HEK293 (cell line): ENCODE measurements around the gene DCHS2.

Experiments used
- CTCF ChIA-PET: fragments of 350-600 bp; formaldehyde crosslinking; extraction: SDS; loops from one replicate; lab custom pipeline; 2021; ENCODE audit warnings: antibody characterized with exemption; lab: Yijun Ruan, JAX
- POLR2A ChIA-PET: fragments of 300-600 bp; formaldehyde crosslinking; extraction: SDS; loops from one replicate; lab custom pipeline; 2020; ENCODE audit warnings: antibody characterized with exemption, inconsistent platforms; lab: Yijun Ruan, JAX
- H3K27ac ChIP-seq: fragments of 200-500 bp; sonication (Bioruptor generic); 2 replicates; pipeline ENCODE4 v1.5.1; 2014; ENCODE audit warnings: low read depth, low read length, control low read depth, inconsistent platforms; ENCODE audit errors: extremely low read depth
- H3K36me3 ChIP-seq, 2 experiments: fragments of 200-500 bp in 1 of 2; sonication (Bioruptor generic) in 1 of 2; 1 replicate in 1 of 2; 2 replicates in 1 of 2; pipeline ENCODE4 v1.5.1; 2014 to 2017; ENCODE audit warnings: inconsistent platforms in 2 of 2, low read length in 2 of 2; ENCODE audit not compliant: control insufficient read depth in 2 of 2, insufficient read depth in 1 of 2
- H3K4me1 ChIP-seq: fragments of 200-500 bp; sonication (Bioruptor generic); 2 replicates; pipeline ENCODE4 v1.5.1; 2014; ENCODE audit warnings: mild to moderate bottlenecking, low read length, inconsistent platforms; ENCODE audit not compliant: control insufficient read depth, insufficient read depth
- H3K4me3 ChIP-seq: 2 replicates; pipeline ENCODE4 v1.5.1; 2011; ENCODE audit warnings: low read depth, mild to moderate bottlenecking, control low read depth, low read length, moderate library complexity
- H3K9me3 ChIP-seq: fragments of 200-500 bp; sonication (Bioruptor generic); 2 replicates; pipeline ENCODE4 v1.5.1; 2014; ENCODE audit warnings: low read depth, low read length, inconsistent platforms; ENCODE audit not compliant: control insufficient read depth, insufficient read depth
- GLI2 ChIP-seq: fragments of 450-650 bp; formaldehyde crosslinking; IDR thresholded peaks from 2 replicates; pipeline ENCODE4; 2017; ENCODE audit warnings: missing biosample characterization, missing genetic modification characterization, low read depth, borderline replicate concordance
- HOXD13 ChIP-seq: sonication (generic); formaldehyde crosslinking; IDR thresholded peaks from 2 replicates; pipeline ENCODE4 v1.8.0; 2022; ENCODE audit warnings: missing genetic modification reagents, borderline replicate concordance
- IKZF3 ChIP-seq: fragments of 450-650 bp; IDR thresholded peaks from 2 replicates; pipeline ENCODE4 v1.5.0; 2018; ENCODE audit warnings: missing biosample characterization, mild to moderate bottlenecking, missing genetic modification characterization, moderate library complexity
- MZF1 ChIP-seq: fragments of 450-650 bp; formaldehyde crosslinking; IDR thresholded peaks from 2 replicates; pipeline ENCODE4 v1.5.1; 2017; ENCODE audit warnings: missing biosample characterization, missing genetic modification characterization, borderline replicate concordance
- PRDM1 ChIP-seq: fragments of 450-650 bp; formaldehyde crosslinking; IDR thresholded peaks from 2 replicates; pipeline ENCODE4; 2016; ENCODE audit warnings: missing biosample characterization, missing genetic modification characterization
- ZBTB1 ChIP-seq: fragments of 450-650 bp; formaldehyde crosslinking; IDR thresholded peaks from 2 replicates; pipeline ENCODE4 v1.5.1; 2016; ENCODE audit warnings: missing biosample characterization, missing genetic modification characterization
- ZBTB17 ChIP-seq: fragments of 450-650 bp; formaldehyde crosslinking; IDR thresholded peaks from 2 replicates; pipeline ENCODE4 v1.5.1; 2016; ENCODE audit warnings: missing biosample characterization, missing genetic modification characterization
- ZNF2 ChIP-seq: fragments of 450-650 bp; formaldehyde crosslinking; IDR thresholded peaks from 2 replicates; pipeline ENCODE4 v1.5.1; 2016; ENCODE audit warnings: missing biosample characterization, missing genetic modification characterization
- ZNF221 ChIP-seq: fragments of 450-650 bp; formaldehyde crosslinking; IDR thresholded peaks from 2 replicates; pipeline ENCODE4 v1.5.1; 2017; ENCODE audit warnings: missing biosample characterization, missing genetic modification characterization, borderline replicate concordance
- ZNF24 ChIP-seq: fragments of 450-650 bp; formaldehyde crosslinking; IDR thresholded peaks from 2 replicates; pipeline ENCODE4 v1.5.1; 2016; ENCODE audit warnings: missing biosample characterization, missing genetic modification characterization
- ZNF311 ChIP-seq: fragments of 450-650 bp; formaldehyde crosslinking; IDR thresholded peaks from 2 replicates; pipeline ENCODE4 v1.5.1; 2017; ENCODE audit warnings: missing biosample characterization, missing genetic modification characterization, borderline replicate concordance
- ZNF350 ChIP-seq: fragments of 450-650 bp; formaldehyde crosslinking; IDR thresholded peaks from 2 replicates; pipeline ENCODE4 v1.5.0; 2017; ENCODE audit warnings: missing biosample characterization, mild to moderate bottlenecking, missing genetic modification characterization
- ZNF48 ChIP-seq: fragments of 450-650 bp; formaldehyde crosslinking; IDR thresholded peaks from 2 replicates; pipeline ENCODE4 v1.5.1; 2016; ENCODE audit warnings: missing biosample characterization, missing genetic modification characterization
- ZNF514 ChIP-seq: fragments of 450-650 bp; formaldehyde crosslinking; IDR thresholded peaks from 2 replicates; pipeline ENCODE4 v1.5.1; 2016; ENCODE audit warnings: missing biosample characterization, missing genetic modification characterization
- ZNF561 ChIP-seq: fragments of 450-650 bp; IDR thresholded peaks from 2 replicates; pipeline ENCODE4 v1.5.1; 2018; ENCODE audit warnings: missing biosample characterization, missing genetic modification characterization, borderline replicate concordance
- ZNF571 ChIP-seq: fragments of 450-650 bp; formaldehyde crosslinking; IDR thresholded peaks from 2 replicates; pipeline ENCODE4 v1.5.0; 2017; ENCODE audit warnings: missing biosample characterization, missing genetic modification characterization
- ZNF624 ChIP-seq: fragments of 450-650 bp; formaldehyde crosslinking; IDR thresholded peaks from 2 replicates; pipeline ENCODE4 v1.5.1; 2017; ENCODE audit warnings: missing biosample characterization, missing genetic modification characterization
- ZNF777 ChIP-seq: fragments of 450-650 bp; formaldehyde crosslinking; IDR thresholded peaks from 2 replicates; pipeline ENCODE4 v1.5.1; 2017; ENCODE audit warnings: missing biosample characterization, missing genetic modification characterization, borderline replicate concordance
- ZNF830 ChIP-seq: fragments of 450-650 bp; IDR thresholded peaks from 2 replicates; pipeline ENCODE4 v1.5.0; 2018; ENCODE audit warnings: missing biosample characterization, missing genetic modification characterization, low read depth, mild to moderate bottlenecking, moderate library complexity
- ZNF843 ChIP-seq: fragments of 450-650 bp; formaldehyde crosslinking; IDR thresholded peaks from 2 replicates; pipeline ENCODE4 v1.5.1; 2016; ENCODE audit warnings: missing biosample characterization, missing genetic modification characterization
- ZSCAN23 ChIP-seq: fragments of 450-650 bp; formaldehyde crosslinking; IDR thresholded peaks from 2 replicates; pipeline ENCODE4 v1.5.1; 2016; ENCODE audit warnings: missing biosample characterization, missing genetic modification characterization
- TF ChIP-seq, protein P1 (sequence below): fragments of 450-650 bp; formaldehyde crosslinking; IDR thresholded peaks from 2 replicates; pipeline ENCODE4 v1.5.1; 2017; ENCODE audit warnings: missing biosample characterization, missing genetic modification characterization
- TF ChIP-seq, protein P2 (sequence below): fragments of 450-650 bp; formaldehyde crosslinking; IDR thresholded peaks from 2 replicates; pipeline ENCODE4 v1.5.1; 2016; ENCODE audit warnings: missing biosample characterization, missing genetic modification characterization
- TF ChIP-seq, protein P3 (sequence below): fragments of 450-650 bp; formaldehyde crosslinking; IDR thresholded peaks from 2 replicates; pipeline ENCODE4 v1.5.1; 2016; ENCODE audit warnings: missing biosample characterization, missing genetic modification characterization
- TF ChIP-seq, protein P4 (sequence below): fragments of 450-650 bp; formaldehyde crosslinking; IDR thresholded peaks from 2 replicates; pipeline ENCODE4 v1.5.1; 2016; ENCODE audit warnings: missing biosample characterization, missing genetic modification characterization
- TF ChIP-seq, protein P5 (sequence below): fragments of 450-650 bp; formaldehyde crosslinking; IDR thresholded peaks from 2 replicates; pipeline ENCODE4; 2016; ENCODE audit warnings: missing biosample characterization, missing genetic modification characterization

Gene DCHS2

DNA sequence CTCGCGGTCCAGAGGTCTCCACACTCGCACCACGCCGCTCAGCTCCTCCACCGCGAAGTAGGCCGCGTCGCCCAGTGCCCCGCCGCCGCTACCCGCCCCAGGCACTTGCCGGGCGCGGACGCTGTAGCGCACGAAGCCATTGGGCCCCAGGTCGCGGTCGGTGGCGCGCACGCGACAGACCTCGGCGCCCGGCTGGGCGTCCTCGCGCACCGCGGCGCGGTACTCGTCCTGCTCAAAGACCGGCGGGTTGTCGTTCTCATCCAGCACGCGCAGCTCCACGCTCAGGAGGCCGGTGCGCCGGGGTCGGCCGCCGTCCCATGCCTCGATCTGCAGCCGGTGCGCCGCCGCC is 1.4 kb downstream of the DCHS2 start (continued):
- TF ChIP-seq, protein P1, sequence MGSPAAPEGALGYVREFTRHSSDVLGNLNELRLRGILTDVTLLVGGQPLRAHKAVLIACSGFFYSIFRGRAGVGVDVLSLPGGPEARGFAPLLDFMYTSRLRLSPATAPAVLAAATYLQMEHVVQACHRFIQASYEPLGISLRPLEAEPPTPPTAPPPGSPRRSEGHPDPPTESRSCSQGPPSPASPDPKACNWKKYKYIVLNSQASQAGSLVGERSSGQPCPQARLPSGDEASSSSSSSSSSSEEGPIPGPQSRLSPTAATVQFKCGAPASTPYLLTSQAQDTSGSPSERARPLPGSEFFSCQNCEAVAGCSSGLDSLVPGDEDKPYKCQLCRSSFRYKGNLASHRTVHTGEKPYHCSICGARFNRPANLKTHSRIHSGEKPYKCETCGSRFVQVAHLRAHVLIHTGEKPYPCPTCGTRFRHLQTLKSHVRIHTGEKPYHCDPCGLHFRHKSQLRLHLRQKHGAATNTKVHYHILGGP = no peak
- TF ChIP-seq ZNF843 (tag by site-specific recombination) (no peak), ZNF221 (no peak), ZNF24 (tag by site-specific recombination) (no peak), MZF1 (tag by site-specific recombination) (no peak), ZNF830 (no peak), ZBTB1 (tag by site-specific recombination) (no peak), ZNF48 (tag by site-specific recombination) (no peak), ZNF561 (tag by site-specific recombination) (no peak), ZSCAN23 (tag by site-specific recombination) (no peak)
- TF ChIP-seq, protein P2, sequence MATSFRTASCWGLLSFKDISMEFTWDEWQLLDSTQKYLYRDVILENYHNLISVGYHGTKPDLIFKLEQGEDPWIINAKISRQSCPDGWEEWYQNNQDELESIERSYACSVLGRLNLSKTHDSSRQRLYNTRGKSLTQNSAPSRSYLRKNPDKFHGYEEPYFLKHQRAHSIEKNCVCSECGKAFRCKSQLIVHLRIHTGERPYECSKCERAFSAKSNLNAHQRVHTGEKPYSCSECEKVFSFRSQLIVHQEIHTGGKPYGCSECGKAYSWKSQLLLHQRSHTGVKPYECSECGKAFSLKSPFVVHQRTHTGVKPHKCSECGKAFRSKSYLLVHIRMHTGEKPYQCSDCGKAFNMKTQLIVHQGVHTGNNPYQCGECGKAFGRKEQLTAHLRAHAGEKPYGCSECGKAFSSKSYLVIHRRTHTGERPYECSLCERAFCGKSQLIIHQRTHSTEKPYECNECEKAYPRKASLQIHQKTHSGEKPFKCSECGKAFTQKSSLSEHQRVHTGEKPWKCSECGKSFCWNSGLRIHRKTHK (tag by site-specific recombination) = no peak
- TF ChIP-seq, protein P3, sequence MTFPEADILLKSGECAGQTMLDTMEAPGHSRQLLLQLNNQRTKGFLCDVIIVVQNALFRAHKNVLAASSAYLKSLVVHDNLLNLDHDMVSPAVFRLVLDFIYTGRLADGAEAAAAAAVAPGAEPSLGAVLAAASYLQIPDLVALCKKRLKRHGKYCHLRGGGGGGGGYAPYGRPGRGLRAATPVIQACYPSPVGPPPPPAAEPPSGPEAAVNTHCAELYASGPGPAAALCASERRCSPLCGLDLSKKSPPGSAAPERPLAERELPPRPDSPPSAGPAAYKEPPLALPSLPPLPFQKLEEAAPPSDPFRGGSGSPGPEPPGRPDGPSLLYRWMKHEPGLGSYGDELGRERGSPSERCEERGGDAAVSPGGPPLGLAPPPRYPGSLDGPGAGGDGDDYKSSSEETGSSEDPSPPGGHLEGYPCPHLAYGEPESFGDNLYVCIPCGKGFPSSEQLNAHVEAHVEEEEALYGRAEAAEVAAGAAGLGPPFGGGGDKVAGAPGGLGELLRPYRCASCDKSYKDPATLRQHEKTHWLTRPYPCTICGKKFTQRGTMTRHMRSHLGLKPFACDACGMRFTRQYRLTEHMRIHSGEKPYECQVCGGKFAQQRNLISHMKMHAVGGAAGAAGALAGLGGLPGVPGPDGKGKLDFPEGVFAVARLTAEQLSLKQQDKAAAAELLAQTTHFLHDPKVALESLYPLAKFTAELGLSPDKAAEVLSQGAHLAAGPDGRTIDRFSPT = no peak

DNA sequence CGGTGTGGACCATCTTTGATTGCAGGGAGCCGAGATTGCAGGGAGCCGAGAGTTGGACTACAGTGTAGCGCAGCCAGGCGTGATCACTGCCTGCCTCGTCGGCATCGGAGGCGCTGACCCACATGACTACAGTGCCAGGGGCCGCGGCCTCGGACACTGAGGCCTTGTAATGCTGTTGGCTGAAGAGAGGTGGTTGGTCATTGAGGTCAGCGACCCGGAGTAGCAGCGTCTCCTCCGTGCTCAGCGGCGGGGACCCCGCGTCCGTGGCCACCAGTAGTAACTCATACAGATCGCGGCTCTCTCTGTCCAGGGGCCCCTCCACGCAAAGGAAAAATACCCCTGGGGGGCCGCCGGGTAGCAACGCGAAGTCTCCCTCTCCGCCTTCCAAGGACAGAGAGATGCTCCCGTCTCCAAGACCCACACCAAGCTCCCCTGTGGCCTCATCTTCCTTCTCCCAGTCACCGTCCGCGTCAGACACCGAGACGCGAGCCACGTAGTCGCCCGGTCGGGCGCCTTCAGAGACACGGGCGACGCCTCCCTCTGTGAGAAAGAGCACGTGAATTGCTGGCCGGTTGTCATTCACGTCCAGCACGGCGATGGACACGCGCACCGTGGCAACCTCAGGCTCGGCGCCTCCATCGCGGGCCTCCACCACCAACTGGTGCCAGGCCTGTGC is 1.9 kb downstream of the DCHS2 start:
- Histone ChIP-seq H3K27ac (no peak overlapping the region), H3K4me3 (no peak overlapping the region), H3K36me3 (no peaks in the 10 kb centered on the region), H3K4me1 (no peaks in the 10 kb centered on the region), H3K9me3 (no peaks in the 10 kb centered on the region)
- POLR2A ChIA-PET = no interaction called here
- no peak for TF ChIP-seq ZNF2 (tag by site-specific recombination)
- TF ChIP-seq PRDM1 = no peak
- no peak for TF ChIP-seq ZNF624 (tag by site-specific recombination)
- TF ChIP-seq ZNF311 (tag by site-specific recombination) = no peak
- no peak for TF ChIP-seq ZNF514 (tag by site-specific recombination)
- no peak for TF ChIP-seq HOXD13 (CRISPR knock-in tag)
- no peak for TF ChIP-seq ZNF350 (tag by site-specific recombination)
- no peak for TF ChIP-seq ZBTB17 (tag by site-specific recombination)
- no peak for TF ChIP-seq ZNF777 (tag by site-specific recombination)
- TF ChIP-seq, protein P4, sequence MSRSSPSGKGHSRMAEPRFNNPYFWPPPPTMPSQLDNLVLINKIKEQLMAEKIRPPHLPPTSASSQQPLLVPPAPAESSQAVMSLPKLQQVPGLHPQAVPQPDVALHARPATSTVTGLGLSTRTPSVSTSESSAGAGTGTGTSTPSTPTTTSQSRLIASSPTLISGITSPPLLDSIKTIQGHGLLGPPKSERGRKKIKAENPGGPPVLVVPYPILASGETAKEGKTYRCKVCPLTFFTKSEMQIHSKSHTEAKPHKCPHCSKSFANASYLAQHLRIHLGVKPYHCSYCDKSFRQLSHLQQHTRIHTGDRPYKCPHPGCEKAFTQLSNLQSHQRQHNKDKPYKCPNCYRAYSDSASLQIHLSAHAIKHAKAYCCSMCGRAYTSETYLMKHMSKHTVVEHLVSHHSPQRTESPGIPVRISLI = no peak
- no peak for TF ChIP-seq GLI2
- no peak for TF ChIP-seq ZNF571 (tag by site-specific recombination)
- TF ChIP-seq, protein P5, sequence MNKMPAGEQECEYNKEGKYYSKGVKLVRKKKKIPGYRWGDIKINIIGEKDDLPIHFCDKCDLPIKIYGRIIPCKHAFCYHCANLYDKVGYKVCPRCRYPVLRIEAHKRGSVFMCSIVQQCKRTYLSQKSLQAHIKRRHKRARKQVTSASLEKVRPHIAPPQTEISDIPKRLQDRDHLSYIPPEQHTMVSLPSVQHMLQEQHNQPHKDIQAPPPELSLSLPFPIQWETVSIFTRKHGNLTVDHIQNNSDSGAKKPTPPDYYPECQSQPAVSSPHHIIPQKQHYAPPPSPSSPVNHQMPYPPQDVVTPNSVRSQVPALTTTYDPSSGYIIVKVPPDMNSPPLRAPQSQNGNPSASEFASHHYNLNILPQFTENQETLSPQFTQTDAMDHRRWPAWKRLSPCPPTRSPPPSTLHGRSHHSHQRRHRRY (tag by site-specific recombination) = no peak
- TF ChIP-seq IKZF3 (tag by site-specific recombination) = no peak
- CTCF ChIA-PET = no interaction called here
